IMR-90 (cell line): ENCODE results near the gene MRPS10. TPM values are rescaled to one million over a fixed set of nuclear protein-coding genes. Genes with fewer than 3 reads are reported as not detected.

Source experiments
- ATAC-seq: fragments of 200-7000 bp; cut with Tn5 transposase; 2 replicates; pipeline ENCODE4 v1.9.1; 2020; ENCODE audit warnings: low read depth, mild to moderate bottlenecking, moderate library complexity
- BruUV-seq: library from RNA; stranded (reverse); fragments of 400-500 nt; replicated peaks from 2 replicates; lab custom pipeline; 2021; lab: Mats Ljungman, UMichigan
- CTCF ChIA-PET: fragments of 300-600 bp; formaldehyde crosslinking; extraction: SDS; loops from one replicate; lab custom pipeline; 2021; ENCODE audit warnings: antibody characterized with exemption; lab: Yijun Ruan, JAX
- POLR2A ChIA-PET: fragments of 300-600 bp; sonication (Branson Sonifier 250); formaldehyde crosslinking; loops from one replicate; lab custom pipeline; 2022; ENCODE audit warnings: antibody characterized with exemption; ENCODE audit not compliant: unreplicated experiment; lab: Charles Lee
- DNase-seq: peaks from one replicate; pipeline ENCODE4 v3.0.0; 2013
- H2AFZ ChIP-seq: replicated peaks from 2 replicates; pipeline ENCODE3; 2013; ENCODE audit warnings: low read length, mild to moderate bottlenecking; ENCODE audit not compliant: poor library complexity
- H2AK5ac ChIP-seq: 2 replicates; pipeline ENCODE4 v1.6.1; 2013; ENCODE audit warnings: low read depth, low read length, inconsistent platforms
- H2AK9ac ChIP-seq: replicated peaks from 2 replicates; pipeline ENCODE3; 2013; ENCODE audit warnings: mild to moderate bottlenecking, low read depth, low read length, moderate library complexity; ENCODE audit not compliant: poor library complexity
- H2BK120ac ChIP-seq: 2 replicates; pipeline ENCODE4 v1.6.1; 2013; ENCODE audit warnings: low read depth, low read length, inconsistent platforms
- H2BK15ac ChIP-seq: 3 replicates; pipeline ENCODE4 v1.6.1; 2013; ENCODE audit warnings: low read depth, low read length, inconsistent platforms
- H2BK20ac ChIP-seq: 2 replicates; pipeline ENCODE4 v1.6.1; 2013; ENCODE audit warnings: low read depth, mild to moderate bottlenecking, inconsistent platforms, low read length, moderate library complexity
- H2BK5ac ChIP-seq: 2 replicates; pipeline ENCODE4 v1.6.1; 2013; ENCODE audit warnings: mild to moderate bottlenecking, low read depth, low read length, inconsistent platforms; ENCODE audit not compliant: poor library complexity, severe bottlenecking
- H3K14ac ChIP-seq: replicated peaks from 2 replicates; pipeline ENCODE4 v1.6.1; 2013; ENCODE audit warnings: low read depth, low read length, inconsistent platforms
- H3K18ac ChIP-seq: 2 replicates; pipeline ENCODE4 v1.6.1; 2013; ENCODE audit warnings: low read depth, low read length, control low read depth
- H3K23ac ChIP-seq: 2 replicates; pipeline ENCODE4 v1.6.1; 2013; ENCODE audit warnings: low read depth, low read length, inconsistent platforms
- H3K27ac ChIP-seq: 2 replicates; pipeline ENCODE4 v1.5.1; 2013; ENCODE audit warnings: mild to moderate bottlenecking, control low read depth, low read length; ENCODE audit not compliant: insufficient read depth
- H3K27me3 ChIP-seq: 2 replicates; pipeline ENCODE4 v1.6.1; 2013; ENCODE audit warnings: low read length; ENCODE audit not compliant: control insufficient read depth, insufficient read depth
- H3K36me3 ChIP-seq: 2 replicates; pipeline ENCODE4 v1.6.1; 2013; ENCODE audit warnings: low read length, mixed read lengths; ENCODE audit not compliant: control insufficient read depth, insufficient read depth
- H3K4ac ChIP-seq: 2 replicates; pipeline ENCODE4 v1.6.1; 2013; ENCODE audit warnings: low read depth, low read length, inconsistent platforms
- H3K4me1 ChIP-seq: 2 replicates; pipeline ENCODE4 v1.6.1; 2013; ENCODE audit warnings: low read length, mixed read lengths; ENCODE audit not compliant: control insufficient read depth, insufficient read depth
- H3K4me2 ChIP-seq: 2 replicates; pipeline ENCODE4 v1.6.1; 2013; ENCODE audit warnings: low read depth, mild to moderate bottlenecking, control low read depth, low read length, moderate library complexity
- H3K4me3 ChIP-seq: 2 replicates; pipeline ENCODE4 v1.5.1; 2013; ENCODE audit warnings: low read depth, mild to moderate bottlenecking, control low read depth, low read length, moderate library complexity; ENCODE audit not compliant: insufficient read depth
- H3K56ac ChIP-seq: 2 replicates; pipeline ENCODE4 v1.6.1; 2013; ENCODE audit warnings: low read length, inconsistent platforms; ENCODE audit not compliant: insufficient read depth; ENCODE audit errors: extremely low read depth
- H3K79me1 ChIP-seq, 2 experiments: 2 replicates each; pipeline ENCODE4 v1.6.1; 2013; ENCODE audit warnings: low read length in 2 of 2, inconsistent platforms in 1 of 2, low read depth in 1 of 2
- H3K9ac ChIP-seq: 2 replicates; pipeline ENCODE4 v1.6.1; 2013; ENCODE audit warnings: low read depth, low read length, control low read depth
- H3K9me1 ChIP-seq: 2 replicates; pipeline ENCODE4 v1.6.1; 2013; ENCODE audit warnings: low read length, inconsistent platforms; ENCODE audit not compliant: insufficient read depth
- H3K9me3 ChIP-seq: 2 replicates; pipeline ENCODE4 v1.6.1; 2013; ENCODE audit warnings: low read length; ENCODE audit not compliant: control insufficient read depth, insufficient read depth
- H4K20me1 ChIP-seq: 2 replicates; pipeline ENCODE4 v1.6.1; 2013; ENCODE audit warnings: low read length, inconsistent platforms; ENCODE audit not compliant: insufficient read depth
- H4K5ac ChIP-seq: 2 replicates; pipeline ENCODE4 v1.6.1; 2013; ENCODE audit warnings: mild to moderate bottlenecking, low read depth, low read length, control low read depth
- H4K8ac ChIP-seq, 2 experiments: 2 replicates each; pipeline ENCODE4 v1.6.1; 2013; ENCODE audit warnings: low read depth in 2 of 2, low read length in 2 of 2, control low read depth in 1 of 2, inconsistent platforms in 1 of 2
- H4K91ac ChIP-seq: 2 replicates; pipeline ENCODE4 v1.6.1; 2013; ENCODE audit warnings: low read depth, low read length, inconsistent platforms; ENCODE audit not compliant: insufficient read depth
- BHLHE40 ChIP-seq: fragments of 150-350 bp; IDR thresholded peaks from 2 replicates; pipeline ENCODE4 v1.6.1; 2016; ENCODE audit warnings: mild to moderate bottlenecking, low read depth, low read length
- CEBPB ChIP-seq: IDR thresholded peaks from 2 replicates; pipeline ENCODE4 v1.6.1; 2012; ENCODE audit warnings: low read depth, low read length, improper control_type of control experiment
- CHD1 ChIP-seq: IDR thresholded peaks from 2 replicates; pipeline ENCODE4 v1.6.1; 2012; ENCODE audit warnings: low read depth, low read length, improper control_type of control experiment
- CTCF ChIP-seq: conservative IDR thresholded peaks from 2 replicates; pipeline ENCODE4 v1.5.1; 2012; ENCODE audit warnings: mild to moderate bottlenecking, low read depth, low read length, improper control_type of control experiment
- ELK1 ChIP-seq: fragments of 150-350 bp; IDR thresholded peaks from 2 replicates; pipeline ENCODE4 v1.6.1; 2016; ENCODE audit warnings: low read depth, mild to moderate bottlenecking, low read length, moderate library complexity, borderline replicate concordance
- FOS ChIP-seq: fragments of 150-350 bp; IDR thresholded peaks from 2 replicates; pipeline ENCODE4 v1.6.1; 2016; ENCODE audit warnings: low read depth, low read length
- MAZ ChIP-seq: IDR thresholded peaks from 2 replicates; pipeline ENCODE4 v1.6.1; 2012; ENCODE audit warnings: low read depth, mild to moderate bottlenecking, low read length, improper control_type of control experiment, moderate library complexity, borderline replicate concordance
- POLR2A ChIP-seq: IDR thresholded peaks from 2 replicates; pipeline ENCODE4 v1.6.1; 2012; ENCODE audit warnings: mild to moderate bottlenecking, low read depth, low read length
- RAD21 ChIP-seq: IDR thresholded peaks from 2 replicates; pipeline ENCODE4 v1.6.1; 2012; ENCODE audit warnings: low read length, improper control_type of control experiment
- RCOR1 ChIP-seq: IDR thresholded peaks from 2 replicates; pipeline ENCODE4 v1.6.1; 2012; ENCODE audit warnings: mild to moderate bottlenecking, low read length, improper control_type of control experiment; ENCODE audit not compliant: insufficient replicate concordance
- RFX5 ChIP-seq: IDR thresholded peaks from 2 replicates; pipeline ENCODE4 v1.8.0; 2012; ENCODE audit warnings: low read depth, mild to moderate bottlenecking, low read length, moderate library complexity
- WGBS, 2 experiments: methylation state at CpG; one replicate each; pipeline versions ENCODE4 v1.1.5 to v1.1.7; 2013; ENCODE audit warnings: missing lambda C conversion rate in 2 of 2; ENCODE audit not compliant: insufficient read length in 1 of 2; ENCODE audit errors: extremely low coverage in 2 of 2; 5-methylcytosine and 5-hydroxymethylcytosine counted together
- dilution Hi-C: fragments of 300-500 bp; cut with HindIII; formaldehyde crosslinking; loops from one replicate; pipeline ENCODE4 v1.14.3; 2018; ENCODE audit warnings: low sequenced_read_pairs; ENCODE audit not compliant: unreplicated experiment
- in situ Hi-C: fragments of 300-500 bp; cut with MboI; formaldehyde crosslinking; loops from 3 replicates; pipeline ENCODE4 v1.14.3; 2019; ENCODE audit warnings: low sequenced_read_pairs, inconsistent platforms, mixed read lengths
- intact Hi-C: fragments of 100-400 bp; cut with micrococcal nuclease; formaldehyde crosslinking; loops from 2 replicates; pipeline ENCODE4 v1.10.0; 2022
- polyA plus RNA-seq, 3 experiments: library from polyadenylated mRNA; depleted of rRNA; stranded (reverse); fragments of >200 nt; gene quantifications; 2 replicates each; pipeline ENCODE4 v1.2.3, GENCODE V29; 2012; ENCODE audit warnings: low replicate concordance in 1 of 3
- total RNA-seq: library from RNA; depleted of rRNA; stranded (reverse); fragments of >200 nt; gene quantifications from 2 replicates; pipeline ENCODE4 v1.2.3, GENCODE V29; 2012

The MRPS10 gene
- total and polyA plus RNA-seq, 2 of the 4 experiments (the other 2 are of a cell fraction) = 28.5 to 47.0 TPM

DNA sequence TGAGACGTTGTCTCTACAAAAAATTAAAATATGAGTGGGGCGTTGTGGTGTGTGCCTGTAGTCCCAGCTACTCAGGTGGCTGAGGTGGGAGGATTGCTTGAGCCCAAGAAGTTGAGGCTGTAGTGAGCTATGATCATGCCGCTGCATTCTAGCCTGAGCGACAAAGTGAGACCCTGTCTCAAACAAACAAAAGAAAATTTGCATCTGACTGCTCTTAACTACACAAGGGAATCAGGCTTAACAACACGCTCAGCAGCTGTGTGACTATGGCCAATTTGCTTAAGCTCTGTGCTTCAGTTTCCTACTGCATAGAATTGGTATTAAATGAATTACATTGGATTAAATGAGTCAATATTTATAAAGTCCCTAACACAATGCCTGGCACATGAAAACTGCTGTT, 24.3 kb upstream of the MRPS10 start:
- Histone ChIP-seq H3K23ac (no peak overlapping the region), H4K20me1 (no peaks in the 10 kb centered on the region), H3K27me3 (no peaks in the 10 kb centered on the region), H4K8ac (no peak overlapping the region), H3K9me3 (no peaks in the 10 kb centered on the region), H3K36me3 (peaks cover 35% of the 10 kb centered on the region), H3K9me1 (peaks cover 14% of the 10 kb centered on the region), H2BK20ac (no peak overlapping the region), H3K4me2 (no peak overlapping the region), H2BK120ac (no peak overlapping the region), H3K4me3 (no peak overlapping the region), H3K18ac (no peak overlapping the region), H2BK5ac (no peak overlapping the region), H4K5ac (no peak overlapping the region), H2AFZ (no peak overlapping the region), H3K56ac (no peak overlapping the region), H2BK15ac (no peak overlapping the region), H3K27ac (no peak overlapping the region), H3K4me1 (peaks cover 10% of the 10 kb centered on the region), H2AK5ac (no peak overlapping the region), H3K14ac (no peak overlapping the region), H3K4ac (no peak overlapping the region), H4K91ac (no peak overlapping the region), H2AK9ac (no peak overlapping the region), H3K79me1 (peaks cover 9 to 12% of the 10 kb centered on the region in 2 experiments; a peak in 3 of 4 replicates), H3K9ac (no peak overlapping the region)
- ChIA-PET POLR2A (no interaction called here), CTCF (interaction anchor here (0.6 kb wide), 1 partner anchor 133 kb away, joined by 8 read pairs; no protein-coding TSS in a partner anchor)
- no CpG with 5 or more reads among the region's 5 CpGs for WGBS, 2 experiments
- no peak for DNase-seq
- in situ Hi-C loops = no loop called here
- dilution Hi-C loops = no loop called here
- TF ChIP-seq POLR2A (no peak), RAD21 (no peak), ELK1 (no peak), FOS (no peak), BHLHE40 (no peak), CTCF (no peak), RCOR1 (no peak), MAZ (no peak), CEBPB (no peak), RFX5 (no peak), CHD1 (no peak)
- ATAC-seq = no peak
- intact Hi-C loops = no loop called here
- BruUV-seq = no TSS peak
